Fibroblast of mammary gland (primary cell): ENCODE results near the gene EPS8L1.
"Not testable (repeated sequence)": the region's sequence is repeated elsewhere in the genome, so short reads cannot be mapped to it uniquely, and the experiment has no call there.

ENCODE experiments used
- DNase-seq: peaks from one replicate; pipeline ENCODE4 v3.0.0-alpha.2; 2010; ENCODE audit warnings: low read depth
- H3K4me3 ChIP-seq: 2 replicates; pipeline ENCODE4 v1.5.1; 2011; ENCODE audit warnings: low read depth, mild to moderate bottlenecking, low read length, moderate library complexity; ENCODE audit not compliant: control insufficient read depth
- CTCF ChIP-seq: conservative IDR thresholded peaks from 2 replicates; pipeline ENCODE4 v1.5.1; 2011; ENCODE audit warnings: low read depth, low read length, inconsistent platforms; ENCODE audit not compliant: control insufficient read depth, insufficient read depth

Gene EPS8L1

DNA sequence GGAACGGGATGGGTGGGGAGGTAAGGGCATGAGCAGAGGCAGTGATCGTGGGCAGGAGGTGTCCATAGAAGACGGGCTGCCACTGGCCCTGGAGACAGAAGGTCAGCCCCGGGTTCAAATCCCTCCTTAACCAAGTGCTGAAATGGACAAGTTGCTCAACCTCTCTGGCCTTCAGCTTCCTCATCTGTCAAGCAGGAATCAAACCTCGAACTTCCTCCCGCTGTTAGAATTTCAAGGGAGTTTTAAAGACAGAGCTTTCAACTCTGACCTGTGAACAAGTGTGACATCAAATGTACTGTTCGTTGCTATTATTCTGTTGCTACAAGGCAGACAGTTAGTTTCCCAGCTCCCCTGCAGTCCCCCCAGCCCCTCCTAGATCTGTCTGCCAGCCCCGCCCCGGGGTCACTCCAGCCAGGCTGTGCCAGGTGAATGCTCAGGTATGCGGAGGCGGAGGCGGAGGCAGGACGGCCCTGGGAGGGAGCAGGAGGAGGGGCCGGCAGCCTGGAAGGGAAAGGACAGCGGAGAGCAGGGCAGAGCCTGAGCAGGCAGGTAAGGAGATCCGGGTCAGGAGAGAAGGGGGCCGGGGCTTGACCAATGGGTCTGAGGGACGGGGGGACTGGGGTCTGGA, at the start of gene EPS8L1:
EPS8L1 (plus strand) TSS at position 499 of the 628 bp plus-strand sequence. CDS start 576 bp downstream, outside the sequence.
- no peak within 1 kb of the TSS for H3K4me3 ChIP-seq
- TF ChIP-seq CTCF: no peak
- DNase-seq: no peak

- DNase-seq, H3K4me3 ChIP-seq: not testable (repeated sequence)
These were observed 48.6 kb upstream of the EPS8L1 start for GRCh38 chr19:55027140-55027471.

GRCh38 chr19:55027472-55028337, 48.0 kb upstream of the EPS8L1 start:
- no peak for TF ChIP-seq CTCF
- H3K4me3 ChIP-seq: no peak overlapping the region
- DNase-seq: peak; percentile 2

- H3K4me3 ChIP-seq: no peak overlapping the region
- no peak for TF ChIP-seq CTCF
- no peak for DNase-seq
These were observed 46.9 kb upstream of the EPS8L1 start for GRCh38 chr19:55028757-55029156.

GRCh38 chr19:55031178-55031577, 44.5 kb upstream of the EPS8L1 start:
- H3K4me3 ChIP-seq: no peak overlapping the region
- TF ChIP-seq CTCF: no peak
- DNase-seq: no peak

- DNase-seq: no peak
- TF ChIP-seq CTCF: no peak
- no peak overlapping the region for H3K4me3 ChIP-seq
These were observed 43.4 kb upstream of the EPS8L1 start for GRCh38 chr19:55032170-55032800.

DNA sequence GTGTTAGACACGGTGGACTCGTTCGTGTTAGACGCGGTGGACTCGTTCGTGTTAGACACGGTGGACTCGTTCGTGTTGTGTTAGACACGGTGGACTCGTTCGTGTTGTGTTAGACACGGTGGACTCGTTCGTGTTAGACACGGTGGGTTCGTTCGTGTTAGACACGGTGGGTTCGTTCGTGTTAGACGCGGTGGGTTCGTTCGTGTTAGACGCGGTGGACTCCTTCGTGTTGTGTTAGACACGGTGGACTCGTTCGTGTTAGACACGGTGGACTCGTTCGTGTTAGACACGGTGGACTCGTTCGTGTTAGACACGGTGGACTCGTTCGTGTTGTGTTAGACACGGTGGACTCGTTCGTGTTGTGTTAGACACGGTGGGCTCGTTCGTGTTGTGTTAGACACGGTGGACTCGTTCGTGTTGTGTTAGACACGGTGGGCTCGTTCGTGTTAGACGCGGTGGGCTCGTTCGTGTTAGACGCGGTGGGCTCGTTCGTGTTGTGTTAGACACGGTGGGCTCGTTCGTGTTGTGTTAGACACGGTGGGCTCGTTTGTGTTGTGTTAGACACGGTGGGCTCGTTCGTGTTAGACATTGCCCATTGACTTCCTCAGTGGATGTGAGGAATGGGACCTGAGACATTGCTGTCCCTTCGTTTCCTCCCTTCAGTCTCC, 42.6 kb upstream of the EPS8L1 start:
- H3K4me3 ChIP-seq, DNase-seq: not testable (repeated sequence)
